Measurements from ENCODE around the gene SHC3.

SHC3 gene

GRCh38 chr9:89089176-89089575 is 89.4 kb downstream of the SHC3 start:
- Histone ChIP-seq H3K27ac (no peak overlapping the region), H4K20me1 (no peaks in the 10 kb centered on the region), H3K4me1 (peaks cover 0 to 14% (median 5%) of the 10 kb centered on the region in 10 experiments; a peak in 10 of 20 replicates), H3K36me3 (no peaks in the 10 kb centered on the region), H3K4me3 (no peak overlapping the region), H3K9me3 (replicated peaks in 1 of 11) (no peaks in the 10 kb centered on the region), H3K27me3 (no peaks in the 10 kb centered on the region), H3K9ac (no peak overlapping the region), H3K4me2 (peak overlapping the region in 1 of 11 experiments; percentile 43; a peak in 4 of 22 replicates)
- no peak for TF ChIP-seq Cebpa-rat (IDR thresholded peaks at IDR 0.05)

- Histone ChIP-seq H3K9me3 (replicated peaks in 1 of 11) (peaks cover 0 to 8% (median 0%) of the 10 kb centered on the region in 11 experiments; a peak in 2 of 22 replicates), H4K20me1 (no peaks in the 10 kb centered on the region), H3K36me3 (no peaks in the 10 kb centered on the region), H3K27ac (no peak overlapping the region), H3K4me1 (peaks cover 0 to 10% (median 2%) of the 10 kb centered on the region in 10 experiments; a peak in 11 of 20 replicates), H3K27me3 (no peaks in the 10 kb centered on the region), H3K4me3 (no peak overlapping the region), H3K9ac (no peak overlapping the region), H3K4me2 (no peak overlapping the region)
- TF ChIP-seq Cebpa-rat (IDR thresholded peaks at IDR 0.05) = no peak
These were observed 95.0 kb downstream of the SHC3 start for GRCh38 chr9:89083626-89084025.

GRCh38 chr9:89080193-89080592 is 98.4 kb downstream of the SHC3 start:
- H3K4me2 ChIP-seq = no peak overlapping the region
- H3K27me3 ChIP-seq = no peaks in the 10 kb centered on the region
- H4K20me1 ChIP-seq = no peaks in the 10 kb centered on the region
- H3K36me3 ChIP-seq = no peaks in the 10 kb centered on the region
- no peak overlapping the region for H3K9ac ChIP-seq
- H3K9me3 ChIP-seq (replicated peaks in 1 of 11) = peaks cover 0 to 8% (median 0%) of the 10 kb centered on the region in 11 experiments; a peak in 2 of 22 replicates
- H3K27ac ChIP-seq = no peak overlapping the region
- H3K4me3 ChIP-seq = no peak overlapping the region
- no peak for TF ChIP-seq Cebpa-rat (IDR thresholded peaks at IDR 0.05)
- H3K4me1 ChIP-seq = peaks cover 0 to 23% (median 0%) of the 10 kb centered on the region in 10 experiments; a peak in 7 of 20 replicates

- no peak for TF ChIP-seq Cebpa-rat (IDR thresholded peaks at IDR 0.05)
- peaks cover 0 to 23% (median 0%) of the 10 kb centered on the region in 10 experiments; a peak in 7 of 20 replicates for H3K4me1 ChIP-seq
- H3K9me3 ChIP-seq (replicated peaks in 1 of 11) = peaks cover 0 to 8% (median 0%) of the 10 kb centered on the region in 11 experiments; a peak in 2 of 22 replicates
- no peaks in the 10 kb centered on the region for H4K20me1 ChIP-seq
- H3K36me3 ChIP-seq = no peaks in the 10 kb centered on the region
- H3K4me3 ChIP-seq = no peak overlapping the region
- H3K27me3 ChIP-seq = no peaks in the 10 kb centered on the region
- no peak overlapping the region for H3K9ac ChIP-seq
- no peak overlapping the region for H3K27ac ChIP-seq
- no peak overlapping the region for H3K4me2 ChIP-seq
These were observed 99.2 kb downstream of the SHC3 start for GRCh38 chr9:89079391-89079790.

GRCh38 chr9:89078860-89079259 is 99.8 kb downstream of the SHC3 start:
- H3K4me1 ChIP-seq = peaks cover 0 to 23% (median 0%) of the 10 kb centered on the region in 10 experiments; a peak in 7 of 20 replicates
- 0 out of 22 replicates have a peak, but pooled peaks of 1 of the 11 experiments have one; percentile 27 for TF ChIP-seq Cebpa-rat (IDR thresholded peaks at IDR 0.05)
- peaks cover 0 to 8% (median 0%) of the 10 kb centered on the region in 11 experiments; a peak in 2 of 22 replicates for H3K9me3 ChIP-seq (replicated peaks in 1 of 11)
- no peak overlapping the region for H3K4me3 ChIP-seq
- no peaks in the 10 kb centered on the region for H3K36me3 ChIP-seq
- no peaks in the 10 kb centered on the region for H4K20me1 ChIP-seq
- no peak overlapping the region for H3K27ac ChIP-seq
- no peaks in the 10 kb centered on the region for H3K27me3 ChIP-seq
- peak overlapping the region in 2 of 11 experiments; percentile 4 to 28; a peak in 2 of 22 replicates for H3K4me2 ChIP-seq
- no peak overlapping the region for H3K9ac ChIP-seq

GRCh38 chr9:89078421-89078820 is 100.2 kb downstream of the SHC3 start:
- Histone ChIP-seq H3K36me3 (no peaks in the 10 kb centered on the region), H4K20me1 (no peaks in the 10 kb centered on the region), H3K27me3 (no peaks in the 10 kb centered on the region), H3K9ac (no peak overlapping the region), H3K4me3 (no peak overlapping the region), H3K4me2 (peak overlapping the region in 2 of 11 experiments; percentile 4 to 28; a peak in 3 of 22 replicates), H3K27ac (no peak overlapping the region), H3K9me3 (replicated peaks in 1 of 11) (peaks cover 0 to 6% (median 0%) of the 10 kb centered on the region in 11 experiments; a peak in 2 of 22 replicates), H3K4me1 (peaks cover 0 to 23% (median 0%) of the 10 kb centered on the region in 10 experiments; a peak in 7 of 20 replicates)
- TF ChIP-seq Cebpa-rat (IDR thresholded peaks at IDR 0.05) = no peak

GRCh38 chr9:89077519-89077918 is 101.1 kb downstream of the SHC3 start:
- TF ChIP-seq Cebpa-rat (IDR thresholded peaks at IDR 0.05) = no peak
- Histone ChIP-seq H3K4me2 (peak overlapping the region in 2 of 11 experiments; percentile 11 to 28; a peak in 4 of 22 replicates), H3K9me3 (replicated peaks in 1 of 11) (no peaks in the 10 kb centered on the region), H4K20me1 (no peaks in the 10 kb centered on the region), H3K27me3 (no peaks in the 10 kb centered on the region), H3K4me1 (peaks cover 0 to 23% (median 0%) of the 10 kb centered on the region in 10 experiments; a peak in 7 of 20 replicates), H3K27ac (no peak overlapping the region), H3K9ac (no peak overlapping the region), H3K4me3 (no peak overlapping the region), H3K36me3 (no peaks in the 10 kb centered on the region)

GRCh38 chr9:89073397-89073796 is 105.2 kb downstream of the SHC3 start:
- Histone ChIP-seq H3K4me3 (no peak overlapping the region), H3K9me3 (replicated peaks in 1 of 11) (no peaks in the 10 kb centered on the region; a peak in 1 of 22 replicates), H3K27me3 (no peaks in the 10 kb centered on the region), H3K36me3 (no peaks in the 10 kb centered on the region), H3K4me1 (peaks cover 0 to 17% (median 0%) of the 10 kb centered on the region in 10 experiments; a peak in 7 of 20 replicates), H3K27ac (no peak overlapping the region), H4K20me1 (no peaks in the 10 kb centered on the region), H3K9ac (no peak overlapping the region), H3K4me2 (no peak overlapping the region)
- no peak for TF ChIP-seq Cebpa-rat (IDR thresholded peaks at IDR 0.05)

GRCh38 chr9:89071591-89071990 is 107.0 kb downstream of the SHC3 start:
- H3K36me3 ChIP-seq = no peaks in the 10 kb centered on the region
- no peak for TF ChIP-seq Cebpa-rat (IDR thresholded peaks at IDR 0.05)
- no peaks in the 10 kb centered on the region for H3K27me3 ChIP-seq

GRCh38 chr9:89066835-89067234 is 111.8 kb downstream of the SHC3 start:
- no peak overlapping the region for H3K27ac ChIP-seq
- H3K4me3 ChIP-seq = no peak overlapping the region
- H3K4me1 ChIP-seq = no peaks in the 10 kb centered on the region
- H3K4me2 ChIP-seq = no peak overlapping the region
- no peak overlapping the region for H3K9ac ChIP-seq
- H4K20me1 ChIP-seq = no peaks in the 10 kb centered on the region
- no peak for TF ChIP-seq Cebpa-rat (IDR thresholded peaks at IDR 0.05)
- no peaks in the 10 kb centered on the region for H3K36me3 ChIP-seq
- no peaks in the 10 kb centered on the region; a peak in 2 of 22 replicates for H3K9me3 ChIP-seq (replicated peaks in 1 of 11)
- no peaks in the 10 kb centered on the region for H3K27me3 ChIP-seq

More at GRCh38 chr9:89071591-89071990, 107.0 kb downstream of the SHC3 start:
- Histone ChIP-seq H3K9me3 (replicated peaks in 1 of 11) (no peaks in the 10 kb centered on the region; a peak in 1 of 22 replicates), H4K20me1 (no peaks in the 10 kb centered on the region), H3K9ac (no peak overlapping the region), H3K27ac (no peak overlapping the region), H3K4me3 (no peak overlapping the region), H3K4me1 (no peaks in the 10 kb centered on the region), H3K4me2 (no peak overlapping the region)
